ENCODE results near the gene CISD1.

The CISD1 gene

DNA sequence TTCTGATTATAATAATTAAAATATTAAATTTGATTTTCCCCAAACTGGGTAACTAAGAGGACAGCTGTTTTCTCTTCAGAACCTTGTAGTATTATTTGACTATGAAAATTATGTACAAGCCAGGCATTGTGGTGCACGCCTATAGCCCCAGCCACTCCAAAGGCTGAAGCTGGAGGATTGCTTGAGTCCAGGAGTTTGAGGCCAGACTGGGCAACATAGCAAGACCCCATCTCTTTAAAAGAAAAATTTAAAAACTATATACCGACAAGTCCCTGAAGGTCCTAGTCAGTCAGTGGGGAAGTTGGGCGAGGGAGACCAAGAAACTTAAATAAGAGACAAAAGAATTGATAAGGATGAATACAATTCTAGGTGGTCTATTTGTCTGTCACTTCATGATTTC lies 38.7 kb downstream of the CISD1 start:
- CTCF ChIA-PET = interaction anchor here (1.5 kb wide), 1 partner anchor 130 kb away, joined by 6 read pairs; no protein-coding TSS in a partner anchor
- H3K27me3 Mint-ChIP-seq = peaks cover 22% of the 10 kb centered on the region

DNA sequence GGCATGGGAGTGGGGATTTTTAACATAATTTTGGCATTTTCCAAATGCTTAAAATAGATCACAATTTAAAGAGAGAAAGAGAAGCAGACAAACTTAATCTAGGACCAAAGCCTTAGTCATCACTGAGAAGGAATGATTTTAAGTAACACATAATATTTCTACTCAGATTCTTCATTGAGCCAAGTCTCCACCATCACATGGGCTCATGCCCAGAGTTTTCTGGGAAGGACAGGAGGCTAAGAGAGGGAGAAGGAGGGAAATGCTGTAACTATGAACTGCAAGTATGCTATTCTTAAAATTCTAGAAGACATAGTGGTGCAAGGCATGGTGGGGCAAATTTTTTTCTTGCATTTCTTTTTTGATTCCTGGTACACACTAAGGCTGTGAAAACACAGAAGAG lies 42.1 kb downstream of the CISD1 start:
- H3K9me3 Mint-ChIP-seq = no peaks in the 10 kb centered on the region
- CTCF ChIA-PET = no interaction called here
- no peak overlapping the region for H3K4me3 Mint-ChIP-seq

More for the DNA sequence above, 38.7 kb downstream of the CISD1 start:
- no peaks in the 10 kb centered on the region for H3K9me3 Mint-ChIP-seq
- no peak overlapping the region for H3K4me3 Mint-ChIP-seq
- H3K36me3 Mint-ChIP-seq = no peaks in the 10 kb centered on the region
- H3K4me1 Mint-ChIP-seq = no peaks in the 10 kb centered on the region
- no peak overlapping the region for H3K27ac Mint-ChIP-seq
- no peak for DNase-seq

DNA sequence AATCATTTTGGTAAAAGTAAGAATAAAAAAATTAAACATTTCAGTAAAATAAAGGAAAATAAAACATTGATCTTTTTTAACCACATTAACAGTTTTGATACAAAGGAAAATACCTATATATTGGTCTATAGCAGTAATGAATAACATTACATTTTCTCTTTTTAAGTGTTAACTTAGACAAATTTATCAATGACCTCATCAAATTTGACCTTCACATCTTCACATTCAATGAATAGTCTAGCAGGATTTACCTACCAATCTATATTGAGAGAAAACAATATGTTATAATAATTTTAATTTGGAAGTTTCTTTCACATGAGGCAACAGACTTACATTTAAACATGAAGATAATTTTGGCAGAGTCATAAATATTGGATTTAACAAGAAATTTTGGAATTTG lies 47.9 kb downstream of the CISD1 start:
- no peak for DNase-seq
- Mint-ChIP-seq H3K4me3 (no peak overlapping the region), H3K27me3 (peaks cover 8% of the 10 kb centered on the region), H3K36me3 (no peaks in the 10 kb centered on the region), H3K9me3 (no peaks in the 10 kb centered on the region), H3K4me1 (no peaks in the 10 kb centered on the region), H3K27ac (no peak overlapping the region)
- CTCF ChIA-PET = no interaction called here

More for the DNA sequence above, 42.1 kb downstream of the CISD1 start:
- Mint-ChIP-seq H3K27ac (no peak overlapping the region), H3K4me1 (no peaks in the 10 kb centered on the region), H3K27me3 (peaks cover 20% of the 10 kb centered on the region), H3K36me3 (no peaks in the 10 kb centered on the region)
- DNase-seq = no peak

DNA sequence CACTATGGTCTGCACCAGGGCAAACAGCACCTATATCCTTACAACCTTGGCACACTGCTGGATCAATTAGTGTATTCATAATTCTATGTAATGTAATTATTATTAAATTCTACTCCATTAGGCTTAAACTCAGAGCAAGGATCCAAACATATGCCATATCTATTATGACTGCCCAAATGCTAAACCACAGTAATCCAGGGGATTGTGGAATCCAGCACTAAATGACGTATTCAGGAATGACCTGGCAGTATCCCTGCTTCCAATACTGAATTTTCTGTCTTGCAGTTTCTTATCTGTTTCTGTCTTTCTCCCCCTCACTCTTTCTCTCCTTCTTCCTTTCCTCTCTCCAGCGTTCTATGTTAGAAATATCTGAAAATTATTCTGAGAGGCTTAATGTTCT lies 49.4 kb downstream of the CISD1 start:
- peaks cover 8% of the 10 kb centered on the region for H3K27me3 Mint-ChIP-seq
- no peaks in the 10 kb centered on the region for H3K9me3 Mint-ChIP-seq
- no peak overlapping the region for H3K4me3 Mint-ChIP-seq
- peaks cover 11% of the 10 kb centered on the region for H3K4me1 Mint-ChIP-seq
- CTCF ChIA-PET = no interaction called here
- DNase-seq = no peak
- H3K36me3 Mint-ChIP-seq = no peaks in the 10 kb centered on the region
- H3K27ac Mint-ChIP-seq = no peak overlapping the region

DNA sequence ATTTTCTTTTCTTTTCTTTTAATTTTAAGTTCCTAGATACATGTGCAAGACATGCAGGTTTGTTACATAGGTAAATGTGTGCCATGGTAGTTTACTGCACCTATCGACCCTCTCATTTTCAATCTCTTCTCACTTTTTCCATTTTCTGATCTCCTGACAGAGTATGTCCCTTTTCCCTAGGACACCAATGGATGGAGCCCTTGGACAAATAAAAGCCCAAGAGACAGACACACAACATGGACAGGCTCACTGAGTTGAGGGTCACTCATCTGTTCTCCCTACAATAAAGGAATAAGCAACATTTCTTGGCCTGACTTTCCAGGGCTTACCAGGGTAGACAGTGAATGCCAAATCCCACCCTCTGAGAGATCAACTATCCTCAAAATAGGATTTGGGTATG lies 50.6 kb downstream of the CISD1 start:
- CTCF ChIA-PET = no interaction called here

DNA sequence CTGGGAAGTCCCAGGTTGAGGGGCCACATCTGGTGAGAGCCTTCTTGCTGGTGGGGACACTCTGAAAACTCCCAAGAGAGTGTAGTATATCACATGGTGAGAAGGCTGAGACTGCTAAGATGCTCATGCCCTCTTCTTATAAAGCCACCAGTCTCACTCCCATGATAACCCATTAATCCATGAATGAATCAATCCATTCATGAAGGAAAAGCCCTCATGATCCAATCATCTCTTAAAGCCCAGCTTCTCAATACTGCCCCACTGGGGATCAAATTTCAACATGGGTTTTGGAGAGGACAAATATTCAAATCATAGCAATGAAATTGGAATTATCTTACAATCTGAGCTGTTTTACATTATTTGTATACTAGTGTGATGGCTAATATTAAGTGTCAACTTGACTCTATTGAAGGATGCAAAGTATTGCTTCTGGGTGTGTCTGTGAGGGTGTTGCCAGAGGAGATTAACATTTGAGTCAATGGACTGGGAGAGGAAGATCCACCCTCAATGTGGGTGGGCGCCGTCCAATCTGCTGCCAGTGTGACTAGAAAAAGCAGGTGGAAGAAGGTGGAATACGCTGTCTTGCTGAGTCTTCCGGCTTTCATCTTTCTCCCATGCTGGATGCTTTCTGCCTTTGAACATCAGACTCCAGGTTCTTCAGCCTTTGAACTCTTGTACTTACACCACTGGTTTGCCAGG lies 51.5 kb downstream of the CISD1 start:
- Mint-ChIP-seq H3K36me3 (no peaks in the 10 kb centered on the region), H3K4me1 (peaks cover 11% of the 10 kb centered on the region), H3K9me3 (no peaks in the 10 kb centered on the region), H3K27me3 (no peaks in the 10 kb centered on the region), H3K27ac (no peak overlapping the region), H3K4me3 (no peak overlapping the region)
- CTCF ChIA-PET = no interaction called here
- DNase-seq = no peak

More for the DNA sequence above, 50.6 kb downstream of the CISD1 start:
- H3K9me3 Mint-ChIP-seq = no peaks in the 10 kb centered on the region
- H3K27me3 Mint-ChIP-seq = peaks cover 3% of the 10 kb centered on the region
- H3K4me3 Mint-ChIP-seq = no peak overlapping the region
- H3K4me1 Mint-ChIP-seq = peaks cover 11% of the 10 kb centered on the region
- H3K36me3 Mint-ChIP-seq = no peaks in the 10 kb centered on the region
- DNase-seq = no peak
- no peak overlapping the region for H3K27ac Mint-ChIP-seq

DNA sequence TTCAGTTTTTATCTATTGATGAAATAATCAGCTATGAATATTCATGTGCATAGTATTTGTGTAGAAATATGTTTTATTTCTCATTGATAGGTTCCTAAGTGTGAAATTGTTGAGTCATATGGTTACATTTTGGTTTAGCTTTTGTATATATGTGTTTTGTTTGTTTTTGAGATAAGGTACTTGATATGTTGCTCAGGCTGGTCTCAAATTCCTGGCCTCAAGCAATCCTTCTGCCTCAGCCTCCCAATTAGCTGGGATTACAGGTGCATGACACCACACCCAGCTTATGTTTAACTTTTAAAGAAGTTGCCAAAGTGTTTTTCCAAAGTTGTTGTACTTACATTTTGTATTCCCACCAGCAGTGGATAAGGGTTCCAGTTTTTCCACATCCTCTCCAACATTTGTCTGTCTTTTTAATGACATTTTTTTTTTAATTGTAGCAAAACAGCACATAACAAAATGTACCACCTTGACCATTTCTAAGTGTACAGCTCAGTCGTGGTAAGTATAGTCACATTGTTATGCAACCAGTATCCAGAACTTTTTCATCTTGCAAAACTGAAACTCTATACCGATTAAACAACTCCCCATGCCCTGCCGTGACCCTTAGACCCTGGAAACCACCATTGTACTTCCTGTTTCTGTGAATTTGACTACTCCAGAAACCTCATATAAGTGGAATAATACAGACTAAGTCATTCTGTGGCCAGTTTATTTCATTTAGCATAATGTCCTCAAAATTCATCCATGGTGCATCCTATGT lies 53.3 kb downstream of the CISD1 start:
- no peak overlapping the region for H3K4me3 Mint-ChIP-seq
- peak; percentile 28 for DNase-seq
- peaks cover 5% of the 10 kb centered on the region for H3K27me3 Mint-ChIP-seq
- H3K36me3 Mint-ChIP-seq = no peaks in the 10 kb centered on the region
- CTCF ChIA-PET = no interaction called here
- peaks cover 11% of the 10 kb centered on the region for H3K4me1 Mint-ChIP-seq
- H3K9me3 Mint-ChIP-seq = no peaks in the 10 kb centered on the region
- H3K27ac Mint-ChIP-seq = no peak overlapping the region

DNA sequence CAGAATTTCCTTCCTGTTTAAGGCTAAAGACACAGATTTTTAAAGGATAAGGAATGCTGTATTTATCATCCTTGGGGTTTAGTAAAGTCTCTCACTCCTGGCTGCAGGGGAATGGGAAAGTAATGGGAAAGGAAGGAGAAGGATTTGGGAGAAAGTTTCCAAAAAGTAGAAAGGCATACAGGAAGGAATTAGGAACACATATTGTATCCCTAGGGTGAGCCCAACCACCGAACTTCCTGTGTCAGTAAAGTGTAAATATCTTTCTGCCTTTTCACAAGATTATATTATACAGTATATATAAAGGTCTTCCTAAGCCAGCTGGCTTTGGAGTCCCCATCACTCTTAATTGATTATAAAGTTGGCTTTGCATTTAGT lies 53.9 kb downstream of the CISD1 start:
- CTCF ChIA-PET = no interaction called here
- H3K27ac Mint-ChIP-seq = no peak overlapping the region
- no peak overlapping the region for H3K4me3 Mint-ChIP-seq
- H3K36me3 Mint-ChIP-seq = no peaks in the 10 kb centered on the region
- peaks cover 5% of the 10 kb centered on the region for H3K27me3 Mint-ChIP-seq
- H3K4me1 Mint-ChIP-seq = peaks cover 11% of the 10 kb centered on the region
- no peaks in the 10 kb centered on the region for H3K9me3 Mint-ChIP-seq
- no peak for DNase-seq

DNA sequence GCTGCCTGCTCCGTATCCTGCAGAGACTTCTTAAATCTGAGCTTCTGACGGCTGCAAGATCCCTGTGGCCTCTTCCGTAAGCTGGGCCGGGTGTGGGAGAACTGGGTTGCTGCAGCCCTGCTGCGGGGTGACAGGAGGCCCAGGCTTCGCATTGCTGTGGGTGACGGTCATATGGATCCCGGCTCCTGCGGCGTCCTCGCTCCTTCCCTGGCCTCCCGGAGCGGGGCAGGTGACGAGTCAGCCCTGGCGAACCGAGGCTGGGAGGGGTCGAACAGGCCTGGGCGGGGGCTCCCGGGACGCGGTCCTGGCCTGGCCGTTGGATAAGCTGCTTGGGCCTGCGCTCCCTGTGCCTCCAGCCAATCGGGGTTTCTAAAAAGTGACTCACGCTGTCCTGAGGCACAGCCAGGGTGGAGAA lies 58.0 kb downstream of the CISD1 start:
- CTCF ChIA-PET = no interaction called here
- DNase-seq = no peak
- no peaks in the 10 kb centered on the region for H3K9me3 Mint-ChIP-seq
- no peak overlapping the region for H3K27ac Mint-ChIP-seq
- H3K36me3 Mint-ChIP-seq = no peaks in the 10 kb centered on the region
- H3K4me1 Mint-ChIP-seq = peaks cover 11% of the 10 kb centered on the region
- H3K27me3 Mint-ChIP-seq = peaks cover 9% of the 10 kb centered on the region
- H3K4me3 Mint-ChIP-seq = no peak overlapping the region

DNA sequence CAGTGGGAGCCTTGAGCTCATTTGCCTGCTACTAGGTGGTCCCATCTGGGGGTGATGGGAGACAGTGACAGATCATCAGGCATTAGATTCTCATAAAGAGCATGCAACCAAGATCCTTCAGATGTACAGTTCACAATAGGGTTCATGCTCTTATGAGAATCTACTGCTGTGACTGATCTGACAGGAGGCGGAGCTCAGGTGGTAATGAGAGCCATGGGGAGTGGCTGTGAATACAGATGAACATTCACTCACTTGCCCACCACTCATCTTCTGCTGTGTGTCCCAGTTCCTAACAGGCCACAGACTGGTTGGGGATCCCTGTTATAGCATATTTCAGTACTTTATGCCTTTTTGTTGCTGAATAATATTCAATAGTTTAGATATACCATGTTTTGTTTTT lies 59.3 kb downstream of the CISD1 start:
- H3K27me3 Mint-ChIP-seq = peaks cover 9% of the 10 kb centered on the region
- no peak for DNase-seq
- H3K27ac Mint-ChIP-seq = no peak overlapping the region
- H3K4me1 Mint-ChIP-seq = peaks cover under 1% of the 10 kb centered on the region
- CTCF ChIA-PET = no interaction called here
- no peaks in the 10 kb centered on the region for H3K9me3 Mint-ChIP-seq
- no peak overlapping the region for H3K4me3 Mint-ChIP-seq
- H3K36me3 Mint-ChIP-seq = no peaks in the 10 kb centered on the region

DNA sequence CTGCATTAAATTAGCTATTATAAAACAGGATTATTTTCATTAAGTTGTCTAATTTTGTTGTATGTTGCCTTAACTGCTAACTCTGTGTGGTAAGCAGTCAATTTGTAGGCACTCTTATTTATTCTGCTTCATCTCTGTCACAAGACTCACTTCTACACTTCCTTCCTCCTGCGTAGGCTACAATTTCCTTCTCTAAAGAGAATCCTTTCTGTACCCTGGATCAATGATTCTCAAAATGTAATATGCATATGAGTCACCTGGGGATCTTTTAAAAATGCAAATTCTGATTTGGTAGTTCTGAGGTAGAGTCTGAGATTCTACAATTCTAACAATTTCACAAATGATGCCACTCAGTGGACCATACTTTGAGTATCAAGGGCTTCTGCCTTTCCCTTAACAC lies 61.5 kb downstream of the CISD1 start:
- Mint-ChIP-seq H3K36me3 (no peaks in the 10 kb centered on the region), H3K9me3 (no peaks in the 10 kb centered on the region), H3K27ac (no peak overlapping the region), H3K27me3 (peaks cover 10% of the 10 kb centered on the region), H3K4me1 (peaks cover 4% of the 10 kb centered on the region), H3K4me3 (no peak overlapping the region)
- CTCF ChIA-PET = no interaction called here
- no peak for DNase-seq

DNA sequence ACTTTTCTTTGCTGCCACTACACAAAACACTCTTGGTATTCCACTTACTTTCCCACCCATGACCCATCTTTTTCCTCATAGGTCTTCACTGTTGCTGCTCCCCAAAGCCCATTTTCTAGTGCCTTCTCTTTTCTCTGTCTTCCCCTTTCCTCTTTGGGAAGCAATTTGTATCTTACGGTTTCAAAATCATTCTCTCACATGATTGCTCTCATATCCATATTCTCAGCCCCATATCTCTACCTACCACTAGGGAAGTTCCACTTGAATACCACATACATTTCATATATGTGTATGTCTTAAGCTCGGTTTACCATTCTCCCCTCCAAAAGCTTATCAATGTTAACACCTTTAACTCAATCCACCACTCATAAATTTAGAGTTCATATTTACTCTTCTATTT lies 62.7 kb downstream of the CISD1 start:
- Mint-ChIP-seq H3K4me3 (no peak overlapping the region), H3K9me3 (no peaks in the 10 kb centered on the region), H3K27me3 (peaks cover 9% of the 10 kb centered on the region), H3K27ac (no peak overlapping the region), H3K4me1 (peaks cover 14% of the 10 kb centered on the region), H3K36me3 (peaks cover 6% of the 10 kb centered on the region)
- CTCF ChIA-PET = no interaction called here
- no peak for DNase-seq

DNA sequence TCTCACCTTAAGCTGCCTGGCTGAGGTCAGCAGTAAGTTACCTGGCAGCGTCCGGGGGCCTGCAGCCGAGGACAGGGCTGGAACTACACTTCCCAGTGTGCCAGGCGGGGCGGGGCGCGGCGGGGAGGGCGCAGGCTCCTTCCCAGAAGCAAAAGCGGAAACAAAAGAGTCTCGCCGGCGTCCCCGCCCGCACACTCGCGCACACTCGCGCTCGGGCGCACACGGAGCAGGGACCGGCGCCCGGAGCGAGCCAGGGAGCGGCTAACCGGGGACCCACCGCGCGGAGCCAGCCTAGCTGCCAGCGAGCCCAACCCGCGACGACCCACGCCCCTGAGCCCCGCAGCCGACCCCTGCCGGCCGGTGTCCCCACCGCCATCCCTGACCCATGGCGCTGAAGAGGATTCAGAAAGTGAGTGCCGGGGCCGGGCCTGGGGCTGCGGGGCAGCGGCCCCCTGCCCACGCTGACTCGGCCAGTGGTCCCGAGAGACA lies 65.9 kb downstream of the CISD1 start, which contains the start of gene UBE2D1:
UBE2D1 (plus strand) TSS at position 190 of the 489 bp plus-strand sequence; CDS start at position 386, 196 bp downstream.
- peak; percentile 88 for DNase-seq
- peaks cover 22% of the 10 kb centered on the region for H3K4me1 Mint-ChIP-seq
- peaks cover 9% of the 10 kb centered on the region for H3K36me3 Mint-ChIP-seq
- CTCF ChIA-PET = interaction anchor here (1.0 kb wide), 2 partner anchors 50 to 156 kb away, joined by 3 to 4 read pairs; no protein-coding TSS in a partner anchor
- peak within 1 kb of the TSS; percentile 91 for H3K4me3 Mint-ChIP-seq
- no peaks in the 10 kb centered on the region for H3K9me3 Mint-ChIP-seq
- H3K27me3 Mint-ChIP-seq = peaks cover 3% of the 10 kb centered on the region
- peak within 1 kb of the TSS; percentile 39 for H3K27ac Mint-ChIP-seq

DNA sequence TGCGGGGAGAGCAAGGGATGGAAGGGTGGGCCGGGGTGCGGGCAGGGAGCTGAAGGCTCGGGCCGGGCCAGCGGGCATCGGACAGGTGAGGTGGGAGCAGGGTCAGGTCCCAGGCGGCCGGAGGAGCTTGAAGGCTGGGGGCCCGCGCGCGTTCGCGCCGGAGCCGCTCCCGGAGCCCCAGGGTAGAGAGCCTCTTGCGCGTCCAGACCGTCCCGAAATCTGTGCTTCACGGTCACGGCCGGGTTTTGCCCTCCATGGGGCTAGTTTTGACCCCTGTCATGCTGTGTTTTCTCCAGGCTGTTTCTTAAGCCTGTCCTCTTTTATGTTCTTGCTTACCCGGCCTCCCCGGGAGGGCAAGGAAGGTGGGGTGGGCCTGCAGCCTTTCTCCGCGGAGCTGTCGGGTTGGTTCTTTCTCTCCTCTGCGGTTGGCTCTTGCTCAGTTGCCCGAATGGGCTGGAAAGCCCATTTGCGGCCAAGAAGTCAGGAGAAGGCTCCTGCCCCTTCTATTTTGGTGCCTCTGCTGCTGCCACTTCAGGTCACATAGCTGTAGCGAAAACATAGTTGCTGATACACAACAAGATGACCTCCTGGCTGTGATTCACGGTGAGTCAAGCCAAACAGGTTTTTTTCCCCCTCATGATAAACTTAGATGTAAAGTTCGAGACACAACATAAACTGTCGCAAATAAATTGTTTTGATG lies 66.5 kb downstream of the CISD1 start:
- H3K27me3 Mint-ChIP-seq = peaks cover 3% of the 10 kb centered on the region

More for the DNA sequence above, 66.5 kb downstream of the CISD1 start:
- H3K4me3 Mint-ChIP-seq = peak overlapping the region; percentile 91
- H3K9me3 Mint-ChIP-seq = no peaks in the 10 kb centered on the region
- CTCF ChIA-PET = interaction anchor here (1.0 kb wide), 1 partner anchor 157 kb away, joined by 3 read pairs; no protein-coding TSS in a partner anchor
- peak overlapping the region; percentile 39 for H3K27ac Mint-ChIP-seq
- DNase-seq = peak; percentile 37
- H3K4me1 Mint-ChIP-seq = peaks cover 22% of the 10 kb centered on the region
- peaks cover 9% of the 10 kb centered on the region for H3K36me3 Mint-ChIP-seq
